Fibroblast of lung (primary cell): ENCODE results near the gene MEI1.

Experiments
- CTCF ChIP-seq, 2 donors: IDR thresholded peaks in 1 of 2; conservative IDR thresholded peaks in 1 of 2; 1 replicate in 1 of 2; 2 replicates in 1 of 2; pipeline ENCODE4 v1.5.1; 2011 to 2012; ENCODE audit warnings: low read length in 2 of 2, control low read depth in 1 of 2, inconsistent platforms in 1 of 2, low read depth in 1 of 2, mild to moderate bottlenecking in 1 of 2
- EZH2 ChIP-seq: IDR thresholded peaks from 2 replicates; pipeline ENCODE4 v1.5.1; 2012; ENCODE audit warnings: low read length, control low read depth, mild to moderate bottlenecking; ENCODE audit errors: missing control alignments

DNA sequence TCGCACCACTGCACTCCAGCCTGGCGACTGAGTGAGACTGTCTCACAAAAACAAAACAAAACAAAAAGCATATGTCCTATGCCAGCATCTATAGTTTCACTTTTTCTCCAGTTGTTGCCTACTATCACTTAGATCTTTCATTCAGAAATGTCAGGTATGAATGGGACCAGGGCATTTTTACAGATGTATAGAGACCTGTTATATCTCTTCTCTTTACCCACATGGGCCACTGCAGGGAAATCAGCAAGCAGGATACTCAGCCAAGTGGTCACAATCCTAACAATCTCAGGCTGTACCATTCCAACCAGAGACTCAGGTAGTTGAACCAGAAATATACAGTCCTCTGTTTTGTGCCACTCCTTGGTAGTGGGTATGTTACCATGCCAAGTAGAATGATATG lies 117.6 kb downstream of the MEI1 start:
- TF ChIP-seq CTCF (conservative IDR thresholded peaks at IDR 0.05 in 1 of 2, IDR thresholded peaks at IDR 0.05 in 1 of 2; ENCODE audit: low read depth in 1 of 2, low read length in 2 of 2) (no peak), EZH2 (no peak)
